ENCODE data around the gene GIMAP6. TPM values are rescaled to one million over a fixed set of nuclear protein-coding genes. Genes with fewer than 3 reads are reported as not detected.
"Not testable (repeated sequence)": the region's sequence is repeated elsewhere in the genome, so short reads cannot be mapped to it uniquely, and the experiment has no call there.

Gene GIMAP6
- total and polyA plus RNA-seq, 7 donors: 8.2 to 21.8 (median 11.6) TPM

DNA sequence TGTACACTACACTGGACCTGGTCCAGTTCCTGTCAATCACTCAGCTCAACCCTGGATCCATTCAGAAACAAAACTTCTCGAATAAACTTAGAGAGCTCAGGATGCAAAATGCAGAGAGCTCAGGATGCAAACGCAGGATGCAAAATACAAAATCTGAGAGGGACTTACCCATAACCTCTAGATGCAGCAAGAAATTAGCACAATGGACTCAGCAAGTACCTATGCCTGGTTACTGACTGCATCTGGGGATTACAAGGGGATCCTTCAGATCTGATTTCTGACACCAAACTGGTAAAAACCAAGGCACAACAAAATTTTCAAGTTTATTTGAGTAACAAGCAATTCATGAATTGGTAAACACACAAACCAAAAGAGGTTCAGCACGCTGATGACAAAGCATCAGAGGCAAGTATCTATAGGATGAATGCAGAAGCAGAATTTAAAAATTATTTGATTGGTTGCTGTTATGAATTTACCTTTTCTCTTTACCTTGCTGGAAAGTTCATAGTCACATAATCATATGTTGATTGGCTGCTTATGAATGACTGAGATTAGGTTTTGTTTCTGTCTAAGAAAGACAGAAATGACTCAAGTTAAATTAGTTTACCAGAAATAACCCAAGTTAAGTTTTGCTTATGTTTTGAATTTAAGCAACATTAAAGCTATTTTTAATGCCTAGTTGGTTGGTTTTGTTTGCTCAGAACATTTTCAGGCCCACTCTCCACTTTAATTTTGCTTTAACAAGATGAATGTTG, 11.4 kb downstream of the GIMAP6 start:
- DNase-seq: no peak
- Histone ChIP-seq H3K9me3 (no peaks in the 10 kb centered on the region), H3K4me1 (no peaks in the 10 kb centered on the region), H3K36me3 (ENCODE audit: insufficient read depth in 1 of 2, low read depth in 1 of 2) (no peaks in the 10 kb centered on the region), H3K27ac (no peak overlapping the region), H3K27me3 (ENCODE audit: insufficient read depth in 3 of 3, low read length in 2 of 3) (no peaks in the 10 kb centered on the region), H3K4me3 (no peak overlapping the region)
- TF ChIP-seq, protein P1, sequence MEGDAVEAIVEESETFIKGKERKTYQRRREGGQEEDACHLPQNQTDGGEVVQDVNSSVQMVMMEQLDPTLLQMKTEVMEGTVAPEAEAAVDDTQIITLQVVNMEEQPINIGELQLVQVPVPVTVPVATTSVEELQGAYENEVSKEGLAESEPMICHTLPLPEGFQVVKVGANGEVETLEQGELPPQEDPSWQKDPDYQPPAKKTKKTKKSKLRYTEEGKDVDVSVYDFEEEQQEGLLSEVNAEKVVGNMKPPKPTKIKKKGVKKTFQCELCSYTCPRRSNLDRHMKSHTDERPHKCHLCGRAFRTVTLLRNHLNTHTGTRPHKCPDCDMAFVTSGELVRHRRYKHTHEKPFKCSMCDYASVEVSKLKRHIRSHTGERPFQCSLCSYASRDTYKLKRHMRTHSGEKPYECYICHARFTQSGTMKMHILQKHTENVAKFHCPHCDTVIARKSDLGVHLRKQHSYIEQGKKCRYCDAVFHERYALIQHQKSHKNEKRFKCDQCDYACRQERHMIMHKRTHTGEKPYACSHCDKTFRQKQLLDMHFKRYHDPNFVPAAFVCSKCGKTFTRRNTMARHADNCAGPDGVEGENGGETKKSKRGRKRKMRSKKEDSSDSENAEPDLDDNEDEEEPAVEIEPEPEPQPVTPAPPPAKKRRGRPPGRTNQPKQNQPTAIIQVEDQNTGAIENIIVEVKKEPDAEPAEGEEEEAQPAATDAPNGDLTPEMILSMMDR (IDR thresholded peaks at IDR 0.05): no peak
- intact Hi-C loops (cut with DNase I): no loop called here
- WGBS, 3 donors: 62 to 69% (median 68%) methylated on average over 3 of the region's 3 CpGs
- ATAC-seq: no peak

DNA sequence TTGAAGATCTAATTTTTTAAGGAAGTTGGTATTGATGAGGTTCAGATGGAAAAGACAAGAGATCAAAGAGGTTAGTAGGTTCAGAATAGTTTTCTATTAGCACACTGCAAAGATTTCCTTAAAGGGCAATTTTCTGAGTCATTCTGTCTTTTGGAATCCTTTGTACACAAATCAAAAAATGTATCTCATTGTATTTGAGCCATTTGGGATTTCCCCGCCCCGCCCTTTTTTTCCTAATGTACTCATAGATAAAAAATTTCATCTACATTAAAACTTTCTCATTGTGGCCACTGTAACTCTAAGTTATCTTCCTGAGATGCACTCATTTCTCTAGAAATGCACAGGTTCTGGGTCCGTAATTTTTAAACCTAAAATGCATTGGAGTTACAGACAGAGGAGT, 12.1 kb downstream of the GIMAP6 start:
- TF ChIP-seq, protein P1 (IDR thresholded peaks at IDR 0.05): no peak
- intact Hi-C loops (cut with DNase I): no loop called here
- H3K27me3 ChIP-seq (ENCODE audit: insufficient read depth in 3 of 3, low read length in 2 of 3): no peaks in the 10 kb centered on the region

DNA sequence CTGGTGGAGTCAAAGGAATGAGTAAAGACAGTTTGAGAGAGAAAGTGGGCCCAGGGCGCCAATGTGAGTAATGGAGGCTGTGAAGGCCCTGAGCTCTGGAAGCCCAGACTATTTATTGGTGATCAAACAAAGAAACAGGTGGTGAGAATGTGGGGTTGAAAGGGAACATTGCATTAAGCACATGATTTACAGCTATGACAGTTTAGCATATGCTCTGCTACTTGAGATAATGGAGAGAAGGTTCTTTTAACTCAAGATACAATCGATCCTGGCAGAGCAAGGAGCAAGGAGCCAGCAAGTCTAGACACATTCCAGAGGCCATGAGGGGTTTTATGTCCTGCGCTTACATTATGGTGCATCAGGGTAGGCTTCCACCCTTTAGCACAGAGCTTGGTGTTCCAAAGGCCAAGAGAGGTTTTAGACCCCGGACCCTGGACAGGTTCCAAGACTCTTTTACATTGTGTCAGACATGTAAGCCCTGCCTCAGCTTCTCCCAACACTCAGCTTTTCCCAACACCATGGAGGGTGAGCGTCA, 16.9 kb downstream of the GIMAP6 start:
- WGBS, 3 donors: 62 to 71% (median 70%) methylated on average over 5 of the region's 5 CpGs
- H3K9me3 ChIP-seq; H3K27me3 ChIP-seq (ENCODE audit: insufficient read depth in 3 of 3, low read length in 2 of 3); H3K4me1 ChIP-seq; DNase-seq; H3K36me3 ChIP-seq (ENCODE audit: insufficient read depth in 1 of 2, low read depth in 1 of 2); H3K27ac ChIP-seq; ATAC-seq; H3K4me3 ChIP-seq; intact Hi-C loops (cut with DNase I): not testable (repeated sequence)

More for the DNA sequence above, 12.1 kb downstream of the GIMAP6 start:
- Histone ChIP-seq H3K36me3 (ENCODE audit: insufficient read depth in 1 of 2, low read depth in 1 of 2) (no peaks in the 10 kb centered on the region), H3K27ac (no peak overlapping the region), H3K4me3 (no peak overlapping the region), H3K9me3 (no peaks in the 10 kb centered on the region), H3K4me1 (no peaks in the 10 kb centered on the region)
- ATAC-seq: no peak
- 82 to 90% (median 84%) methylated on average over 3 of the region's 3 CpGs for WGBS, 3 donors
- no peak for DNase-seq

DNA sequence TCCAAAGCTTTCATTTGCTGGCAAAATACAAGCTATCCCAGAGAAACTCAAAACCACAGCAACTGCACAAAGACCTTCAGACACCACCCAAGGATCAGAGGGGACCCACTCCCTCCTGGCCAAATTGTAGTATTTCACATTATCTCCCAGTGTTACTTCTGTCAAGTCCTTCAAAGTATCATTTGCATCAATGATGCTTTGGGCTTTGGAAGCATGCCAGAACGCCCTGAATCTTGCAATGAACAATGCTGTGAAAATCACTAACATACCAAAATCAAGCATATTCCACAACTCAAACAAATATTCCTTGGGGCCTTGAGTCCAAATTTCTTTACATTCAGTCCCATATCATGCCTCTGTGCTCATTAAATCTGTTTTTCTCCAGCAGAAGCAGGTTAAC, 17.8 kb downstream of the GIMAP6 start:
- H3K4me1 ChIP-seq; intact Hi-C loops (cut with DNase I); H3K36me3 ChIP-seq (ENCODE audit: insufficient read depth in 1 of 2, low read depth in 1 of 2); ATAC-seq; H3K27ac ChIP-seq; DNase-seq; H3K9me3 ChIP-seq; H3K4me3 ChIP-seq; H3K27me3 ChIP-seq (ENCODE audit: insufficient read depth in 3 of 3, low read length in 2 of 3): not testable (repeated sequence)
- 64 to 72% (median 72%) methylated on average over 1 of the region's 1 CpG for WGBS, 3 donors

DNA sequence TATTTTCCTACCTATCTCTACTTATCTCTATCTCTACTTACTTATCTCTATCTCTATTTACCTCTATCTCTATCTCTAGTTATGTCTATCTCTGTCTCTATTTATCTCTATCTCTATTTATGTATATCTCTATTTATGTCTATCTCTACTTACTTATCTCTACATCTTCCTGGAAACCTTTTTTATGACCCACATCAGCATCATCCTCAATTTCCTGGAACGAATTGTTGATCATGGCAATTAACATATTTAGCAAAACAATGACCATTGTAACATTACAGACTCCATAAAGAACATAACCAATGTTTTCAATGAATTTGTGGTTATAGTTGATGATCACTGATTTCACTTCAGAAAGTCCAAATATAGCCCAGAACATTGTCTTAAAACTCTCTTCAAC, 18.3 kb downstream of the GIMAP6 start:
- TF ChIP-seq, protein P1 (IDR thresholded peaks at IDR 0.05): no peak
- Histone ChIP-seq H3K4me3 (no peak overlapping the region), H3K27ac (no peak overlapping the region), H3K27me3 (ENCODE audit: insufficient read depth in 3 of 3, low read length in 2 of 3) (no peaks in the 10 kb centered on the region), H3K9me3 (no peaks in the 10 kb centered on the region), H3K4me1 (no peaks in the 10 kb centered on the region), H3K36me3 (ENCODE audit: insufficient read depth in 1 of 2, low read depth in 1 of 2) (no peaks in the 10 kb centered on the region)
- intact Hi-C loops (cut with DNase I): no loop called here
- 40 to 58% (median 42%) methylated on average over 1 of the region's 1 CpG for WGBS, 3 donors
- ATAC-seq (no peak), DNase-seq (no peak)

Measured in psoas muscle (tissue), 8 donors.